ENCODE data around the gene USP30.

GRCh38 chr12:109044241-109044640 lies 8.1 kb upstream of the USP30 start:
- TF ChIP-seq, protein P1, sequence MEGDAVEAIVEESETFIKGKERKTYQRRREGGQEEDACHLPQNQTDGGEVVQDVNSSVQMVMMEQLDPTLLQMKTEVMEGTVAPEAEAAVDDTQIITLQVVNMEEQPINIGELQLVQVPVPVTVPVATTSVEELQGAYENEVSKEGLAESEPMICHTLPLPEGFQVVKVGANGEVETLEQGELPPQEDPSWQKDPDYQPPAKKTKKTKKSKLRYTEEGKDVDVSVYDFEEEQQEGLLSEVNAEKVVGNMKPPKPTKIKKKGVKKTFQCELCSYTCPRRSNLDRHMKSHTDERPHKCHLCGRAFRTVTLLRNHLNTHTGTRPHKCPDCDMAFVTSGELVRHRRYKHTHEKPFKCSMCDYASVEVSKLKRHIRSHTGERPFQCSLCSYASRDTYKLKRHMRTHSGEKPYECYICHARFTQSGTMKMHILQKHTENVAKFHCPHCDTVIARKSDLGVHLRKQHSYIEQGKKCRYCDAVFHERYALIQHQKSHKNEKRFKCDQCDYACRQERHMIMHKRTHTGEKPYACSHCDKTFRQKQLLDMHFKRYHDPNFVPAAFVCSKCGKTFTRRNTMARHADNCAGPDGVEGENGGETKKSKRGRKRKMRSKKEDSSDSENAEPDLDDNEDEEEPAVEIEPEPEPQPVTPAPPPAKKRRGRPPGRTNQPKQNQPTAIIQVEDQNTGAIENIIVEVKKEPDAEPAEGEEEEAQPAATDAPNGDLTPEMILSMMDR (conservative IDR thresholded peaks at IDR 0.05; ENCODE audit: low read length) = no peak
- TF ChIP-seq EZH2phosphoT487 (IDR thresholded peaks at IDR 0.05; ENCODE audit: borderline replicate concordance) = no peak

All from Loucy (cell line).